Measurements from ENCODE around the gene ALAD. TPM values are rescaled to one million over a fixed set of nuclear protein-coding genes. Genes with fewer than 3 reads are reported as not detected.

Gene ALAD
- total and polyA plus RNA-seq, 8 donors: 36.8 to 50.7 (median 44.7) TPM

GRCh38 chr9:113352006-113352405 lies 49.1 kb downstream of the ALAD start:
- no peak for DNase-seq
- TF ChIP-seq, protein P1, sequence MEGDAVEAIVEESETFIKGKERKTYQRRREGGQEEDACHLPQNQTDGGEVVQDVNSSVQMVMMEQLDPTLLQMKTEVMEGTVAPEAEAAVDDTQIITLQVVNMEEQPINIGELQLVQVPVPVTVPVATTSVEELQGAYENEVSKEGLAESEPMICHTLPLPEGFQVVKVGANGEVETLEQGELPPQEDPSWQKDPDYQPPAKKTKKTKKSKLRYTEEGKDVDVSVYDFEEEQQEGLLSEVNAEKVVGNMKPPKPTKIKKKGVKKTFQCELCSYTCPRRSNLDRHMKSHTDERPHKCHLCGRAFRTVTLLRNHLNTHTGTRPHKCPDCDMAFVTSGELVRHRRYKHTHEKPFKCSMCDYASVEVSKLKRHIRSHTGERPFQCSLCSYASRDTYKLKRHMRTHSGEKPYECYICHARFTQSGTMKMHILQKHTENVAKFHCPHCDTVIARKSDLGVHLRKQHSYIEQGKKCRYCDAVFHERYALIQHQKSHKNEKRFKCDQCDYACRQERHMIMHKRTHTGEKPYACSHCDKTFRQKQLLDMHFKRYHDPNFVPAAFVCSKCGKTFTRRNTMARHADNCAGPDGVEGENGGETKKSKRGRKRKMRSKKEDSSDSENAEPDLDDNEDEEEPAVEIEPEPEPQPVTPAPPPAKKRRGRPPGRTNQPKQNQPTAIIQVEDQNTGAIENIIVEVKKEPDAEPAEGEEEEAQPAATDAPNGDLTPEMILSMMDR (IDR thresholded peaks at IDR 0.05): no peak
- H3K4me1 ChIP-seq: peaks cover 6 to 24% of the 10 kb centered on the region in 2 donors
- H3K27me3 ChIP-seq: peaks cover 12 to 34% of the 10 kb centered on the region in 2 donors
- H3K4me3 ChIP-seq: no peak overlapping the region
- ATAC-seq: no peak
- intact Hi-C loops (cut with DNase I): no loop called here
- no peak overlapping the region for H3K27ac ChIP-seq
- H3K36me3 ChIP-seq: no peaks in the 10 kb centered on the region
- H3K9me3 ChIP-seq: no peaks in the 10 kb centered on the region

DNA sequence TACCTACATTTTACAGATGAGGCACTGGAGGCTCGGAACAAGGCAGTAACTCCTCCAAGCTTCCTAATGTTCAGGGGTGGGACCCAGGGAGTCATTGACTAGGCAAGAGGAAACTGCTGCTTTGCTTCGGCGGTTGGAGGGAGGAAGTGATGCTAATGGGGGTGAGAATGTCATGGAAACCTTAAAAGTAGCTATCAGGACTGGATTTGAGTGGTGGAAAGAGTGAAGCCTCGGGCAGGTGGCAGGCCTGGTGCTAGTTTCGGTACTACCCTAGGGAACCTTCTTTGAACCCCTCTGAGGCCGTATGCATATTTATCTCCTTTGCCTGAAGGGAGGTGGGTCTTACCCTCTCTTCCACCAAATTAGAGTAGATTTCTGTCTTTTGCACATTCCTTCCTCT lies 50.1 kb downstream of the ALAD start:
- Histone ChIP-seq H3K4me1 (peaks cover 6 to 24% of the 10 kb centered on the region in 2 donors), H3K4me3 (no peak overlapping the region), H3K36me3 (no peaks in the 10 kb centered on the region), H3K27me3 (peaks cover 12 to 34% of the 10 kb centered on the region in 2 donors), H3K27ac (no peak overlapping the region), H3K9me3 (no peaks in the 10 kb centered on the region)
- ATAC-seq (no peak), DNase-seq (no peak)
- intact Hi-C loops (cut with DNase I): no loop called here
- TF ChIP-seq, protein P1 (IDR thresholded peaks at IDR 0.05): no peak

- Histone ChIP-seq H3K27me3 (peaks cover 12 to 34% of the 10 kb centered on the region in 2 donors), H3K4me3 (peak overlapping the region; percentile 42 to 53)
- no peak for DNase-seq
These were observed 50.9 kb downstream of the ALAD start for GRCh38 chr9:113350107-113350661.

DNA sequence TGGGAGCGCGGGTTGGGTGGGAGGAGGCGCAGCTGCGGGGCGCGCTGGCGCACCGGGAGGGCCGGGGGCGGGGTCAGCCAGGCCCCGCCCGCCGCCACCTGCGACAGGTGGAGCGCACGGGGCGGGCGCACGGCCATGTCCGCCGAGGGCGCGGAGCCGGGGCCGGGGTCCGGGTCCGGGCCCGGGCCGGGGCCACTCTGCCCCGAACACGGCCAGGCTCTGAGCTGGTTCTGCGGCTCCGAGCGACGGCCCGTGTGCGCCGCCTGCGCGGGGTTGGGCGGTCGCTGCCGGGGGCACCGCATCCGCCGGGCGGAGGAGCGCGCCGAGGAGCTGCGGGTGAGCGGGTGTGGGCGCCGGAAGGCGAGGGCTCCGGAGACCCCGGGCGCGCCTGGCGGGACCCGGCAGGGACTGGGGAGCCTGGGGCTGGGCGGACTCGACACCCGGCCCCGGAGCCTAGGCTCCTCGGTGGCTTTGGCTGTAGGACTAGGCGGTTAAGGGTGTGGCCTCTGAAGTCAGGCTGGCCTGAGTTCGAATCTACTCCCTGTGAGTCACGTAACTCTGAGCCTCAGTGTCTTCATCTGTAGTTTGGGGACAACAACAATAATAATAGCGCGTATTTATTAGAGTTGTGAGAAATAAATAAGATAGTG lies 51.5 kb downstream of the ALAD start, which contains the start of gene BSPRY:
Gene BSPRY, plus strand, starts transcription at position 97 of the 650 bp plus-strand sequence. Its CDS starts 39 bp downstream, at position 136.
- TF ChIP-seq, protein P1 (IDR thresholded peaks at IDR 0.05): no peak
- Histone ChIP-seq H3K27me3 (peaks cover 12 to 34% of the 10 kb centered on the region in 2 donors), H3K4me1 (peaks cover 6 to 24% of the 10 kb centered on the region in 2 donors), H3K4me3 (peak within 1 kb of the TSS; percentile 42 to 53), H3K9me3 (no peaks in the 10 kb centered on the region), H3K36me3 (no peaks in the 10 kb centered on the region), H3K27ac (peak within 1 kb of the TSS; percentile 19 to 23)
- ATAC-seq (peak; percentile 91), DNase-seq (peak in 2 of 4 donors; percentile 40 to 81)
- intact Hi-C loops (cut with DNase I): no loop called here

More at GRCh38 chr9:113350107-113350661, 50.9 kb downstream of the ALAD start:
- Histone ChIP-seq H3K27ac (no peak overlapping the region), H3K36me3 (no peaks in the 10 kb centered on the region), H3K4me1 (peaks cover 6 to 24% of the 10 kb centered on the region in 2 donors), H3K9me3 (no peaks in the 10 kb centered on the region)
- intact Hi-C loops (cut with DNase I): no loop called here
- peak; percentile 55 for ATAC-seq
- TF ChIP-seq, protein P1 (IDR thresholded peaks at IDR 0.05): no peak

- peak; percentile 17 for ATAC-seq
- peak overlapping the region in 1 of 2 donors; percentile 53 for H3K4me3 ChIP-seq
These were observed 52.0 kb downstream of the ALAD start for GRCh38 chr9:113349066-113349444.

More at GRCh38 chr9:113349066-113349444, 52.0 kb downstream of the ALAD start:
- H3K27me3 ChIP-seq: peaks cover 12 to 34% of the 10 kb centered on the region in 2 donors
- no peaks in the 10 kb centered on the region for H3K36me3 ChIP-seq
- intact Hi-C loops (cut with DNase I): no loop called here
- no peaks in the 10 kb centered on the region for H3K9me3 ChIP-seq
- TF ChIP-seq, protein P1 (IDR thresholded peaks at IDR 0.05): no peak
- peak overlapping the region in 1 of 2 donors; percentile 19 for H3K27ac ChIP-seq
- no peak for DNase-seq
- H3K4me1 ChIP-seq: peaks cover 9 to 24% of the 10 kb centered on the region in 2 donors
